GM23338 (cell line): ENCODE measurements around the gene CCDC82. TPM values are rescaled to one million over a fixed set of nuclear protein-coding genes. Genes with fewer than 3 reads are reported as not detected.

Experiments used
- ATAC-seq: fragments of 200-7000 bp; cut with Tn5 transposase; 3 replicates; pipeline ENCODE4 v1.9.1; 2020
- DNase-seq: peaks from one replicate; pipeline ENCODE4 v3.0.0-alpha.2; 2015; ENCODE audit warnings: low spot score
- H2AFZ ChIP-seq: fragments of 200-600 bp; sonication (generic); 2 replicates; pipeline ENCODE4 v1.8.0; 2016; ENCODE audit warnings: antibody characterized with exemption, mild to moderate bottlenecking, moderate library complexity
- H3F3A ChIP-seq: fragments of 200-600 bp; sonication (generic); replicated peaks from 2 replicates; pipeline ENCODE4 v1.8.0; 2017; ENCODE audit warnings: antibody characterized with exemption, mixed run types, low read depth
- H3K27ac ChIP-seq: fragments of 200-600 bp; sonication (generic); 2 replicates; pipeline ENCODE4 v1.6.1; 2016; ENCODE audit warnings: low read depth
- H3K27me3 ChIP-seq: fragments of 200-600 bp; sonication (generic); 2 replicates; pipeline ENCODE4 v1.8.0; 2016; ENCODE audit warnings: mild to moderate bottlenecking, mixed run types, moderate library complexity; ENCODE audit not compliant: insufficient read depth
- H3K36me3 ChIP-seq: fragments of 200-600 bp; sonication (generic); 2 replicates; pipeline ENCODE4 v1.8.0; 2016; ENCODE audit warnings: mild to moderate bottlenecking; ENCODE audit not compliant: insufficient read depth
- H3K4me1 ChIP-seq: fragments of 200-600 bp; sonication (generic); 2 replicates; pipeline ENCODE4 v1.8.0; 2016; ENCODE audit warnings: mild to moderate bottlenecking, moderate library complexity; ENCODE audit not compliant: insufficient read depth
- H3K4me2 ChIP-seq: fragments of 200-600 bp; sonication (generic); 2 replicates; pipeline ENCODE4 v1.7.1; 2017; ENCODE audit warnings: mixed run types
- H3K4me3 ChIP-seq: fragments of 200-600 bp; sonication (generic); 2 replicates; pipeline ENCODE4 v1.6.1; 2016; ENCODE audit warnings: mixed run types
- H3K79me2 ChIP-seq: fragments of 200-600 bp; sonication (generic); replicated peaks from 2 replicates; pipeline ENCODE4 v1.8.0; 2017; ENCODE audit warnings: mild to moderate bottlenecking; ENCODE audit not compliant: insufficient read depth
- H3K9me2 ChIP-seq: fragments of 200-600 bp; sonication (generic); 2 replicates; pipeline ENCODE4 v1.8.0; 2017; ENCODE audit not compliant: insufficient read depth
- H4K20me1 ChIP-seq: fragments of 200-600 bp; sonication (generic); replicated peaks from 2 replicates; pipeline ENCODE4 v1.8.0; 2017; ENCODE audit warnings: mild to moderate bottlenecking; ENCODE audit not compliant: insufficient read depth
- H3K27ac Mint-ChIP-seq: 2 replicates; pipeline ENCODE4 v1.8.0; 2020; ENCODE audit warnings: inconsistent platforms, mild to moderate bottlenecking, moderate library complexity, mixed read lengths
- H3K27me3 Mint-ChIP-seq: 3 replicates; pipeline ENCODE4 v1.8.0; 2022; ENCODE audit warnings: low read depth, mild to moderate bottlenecking, moderate library complexity, mixed read lengths, inconsistent platforms; ENCODE audit not compliant: insufficient read depth, poor library complexity
- H3K36me3 Mint-ChIP-seq: 3 replicates; pipeline ENCODE4 v1.8.0; 2021; ENCODE audit warnings: low read depth, mild to moderate bottlenecking, inconsistent platforms, moderate library complexity, mixed read lengths
- H3K4me1 Mint-ChIP-seq: 3 replicates; pipeline ENCODE4 v1.8.0; 2020; ENCODE audit warnings: mild to moderate bottlenecking, inconsistent platforms, mixed read lengths
- H3K4me3 Mint-ChIP-seq: 3 replicates; pipeline ENCODE4 v1.8.0; 2021; ENCODE audit warnings: moderate library complexity, mild to moderate bottlenecking, inconsistent platforms, mixed read lengths
- H3K9me3 Mint-ChIP-seq: 3 replicates; pipeline ENCODE4 v1.8.0; 2020; ENCODE audit warnings: moderate library complexity, mild to moderate bottlenecking, inconsistent platforms, mixed read lengths
- CREB1 ChIP-seq: fragments of 250-450 bp; sonication (Bioruptor Pico); IDR thresholded peaks from 2 replicates; pipeline ENCODE4 v1.5.0; 2020; ENCODE audit warnings: low read depth, mild to moderate bottlenecking, moderate library complexity
- CTCF ChIP-seq, 2 experiments: fragments of 200-600 bp in 1 of 2; sonication (generic) in 1 of 2; conservative IDR thresholded peaks; 2 replicates each; pipeline versions ENCODE4 v1.5.1 to v1.6.1; 2016 to 2017; ENCODE audit warnings: antibody characterized with exemption in 2 of 2, low read depth in 2 of 2, mild to moderate bottlenecking in 2 of 2, moderate library complexity in 1 of 2
- ETS1 ChIP-seq: IDR thresholded peaks from 2 replicates; pipeline ENCODE4 v1.6.1; 2016; ENCODE audit warnings: antibody characterized with exemption
- EZH2 ChIP-seq: fragments of 200-600 bp; sonication (generic); IDR thresholded peaks from one replicate; pipeline ENCODE4 v1.8.0; 2017; ENCODE audit warnings: antibody characterized with exemption, mild to moderate bottlenecking, low read depth; ENCODE audit not compliant: unreplicated experiment
- JUNB ChIP-seq: IDR thresholded peaks from one replicate; pipeline ENCODE4 v1.6.1; 2016; ENCODE audit warnings: antibody characterized with exemption; ENCODE audit not compliant: unreplicated experiment
- NANOG ChIP-seq: IDR thresholded peaks from 2 replicates; pipeline ENCODE4 v1.6.1; 2016; ENCODE audit warnings: antibody characterized with exemption, borderline replicate concordance
- POLR2AphosphoS5 ChIP-seq: IDR thresholded peaks from 2 replicates; pipeline ENCODE4 v1.6.1; 2016; ENCODE audit warnings: antibody characterized with exemption, low read depth
- REST ChIP-seq: IDR thresholded peaks from one replicate; pipeline ENCODE4 v1.6.1; 2018; ENCODE audit warnings: antibody characterized with exemption; ENCODE audit not compliant: unreplicated experiment
- STAT1 ChIP-seq: IDR thresholded peaks from one replicate; pipeline ENCODE4 v1.6.1; 2016; ENCODE audit warnings: antibody characterized with exemption; ENCODE audit not compliant: unreplicated experiment
- ZNF114 ChIP-seq: fragments of 250-450 bp; sonication (Bioruptor Pico); IDR thresholded peaks from 2 replicates; pipeline ENCODE4 v1.5.0; 2020; ENCODE audit warnings: mild to moderate bottlenecking, moderate library complexity
- ZNF331 ChIP-seq: fragments of 250-450 bp; sonication (Bioruptor Pico); IDR thresholded peaks from 2 replicates; pipeline ENCODE4 v1.5.0; 2020; ENCODE audit warnings: low read depth, mild to moderate bottlenecking, moderate library complexity
- ZNF462 ChIP-seq: fragments of 250-450 bp; sonication (Bioruptor Pico); IDR thresholded peaks from 2 replicates; pipeline ENCODE4 v1.5.0; 2020; ENCODE audit warnings: mild to moderate bottlenecking, moderate library complexity
- polyA plus RNA-seq: library from polyadenylated mRNA; unstranded; fragments of >200 nt; fragmentation: Nextera tagmentation; extraction: Ambion mirVana; gene quantifications from 2 replicates; pipeline ENCODE4 v1.2.1, GENCODE V29; 2016
- total RNA-seq: library from RNA; depleted of rRNA; stranded (reverse); fragments of >200 nt; shearing (Covaris generic); gene quantifications from 2 replicates; pipeline ENCODE4 v1.2.3, GENCODE V29; 2014

The CCDC82 gene
- total and polyA plus RNA-seq, 2 experiments from 2014 or later: 15.7 to 45.8 TPM

- TF ChIP-seq CTCF (conservative IDR thresholded peaks at IDR 0.05; ENCODE audit: low read depth in 2 of 2): no peak
- TF ChIP-seq POLR2AphosphoS5: no peak
- no peak for TF ChIP-seq CREB1
- TF ChIP-seq NANOG: no peak
- no peak for TF ChIP-seq ZNF114
- TF ChIP-seq JUNB: no peak
- no peak for TF ChIP-seq ZNF331
These were observed 74.2 kb downstream of the CCDC82 start (continued) for GRCh38 chr11:96315476-96315875.

DNA sequence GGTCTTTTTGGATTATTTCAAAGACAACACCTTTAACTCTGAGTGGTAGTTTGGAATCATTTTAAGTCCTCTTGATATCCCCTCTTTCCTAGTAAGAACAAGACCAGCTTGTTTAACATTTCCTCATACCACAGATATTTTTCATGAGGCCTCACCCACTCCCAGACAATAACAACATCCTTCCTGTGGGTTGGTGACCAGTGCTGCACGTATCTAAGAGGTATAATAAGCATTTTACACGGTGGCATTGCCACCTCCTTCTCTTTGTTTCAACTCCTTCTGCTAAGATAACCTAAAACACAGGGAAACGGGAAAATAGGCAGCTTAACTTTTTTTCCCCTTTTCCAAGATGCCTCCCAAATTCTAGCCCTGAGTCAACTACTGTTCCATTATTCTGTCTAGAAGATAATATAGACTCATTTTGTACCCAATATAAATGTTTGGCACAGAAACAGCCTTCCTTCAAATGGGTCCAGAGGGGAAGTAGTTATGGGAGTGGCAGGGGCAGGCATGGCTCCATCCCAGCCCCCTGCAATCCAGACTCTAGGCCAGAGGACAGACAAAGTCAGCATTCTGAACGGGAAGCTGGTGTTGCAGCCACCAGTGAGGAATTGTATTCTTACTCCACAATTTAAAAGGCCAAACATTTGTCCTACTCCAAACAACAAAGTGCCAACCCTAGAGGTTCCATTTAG lies 75.2 kb downstream of the CCDC82 start:
- no peak overlapping the region for H2AFZ ChIP-seq
- no peak overlapping the region for H3K4me3 Mint-ChIP-seq
- H3K27ac Mint-ChIP-seq: 0 out of 2 replicates have a peak overlapping the region, but pooled peaks have one; percentile 45
- no peaks in the 10 kb centered on the region for H4K20me1 ChIP-seq
- H3K79me2 ChIP-seq: 0 out of 2 replicates have a peak, but pooled peaks cover 4% of the 10 kb centered on the region
- H3F3A ChIP-seq: no peaks in the 10 kb centered on the region
- H3K9me3 Mint-ChIP-seq: no peaks in the 10 kb centered on the region
- H3K4me1 ChIP-seq: peaks cover 44% of the 10 kb centered on the region
- H3K9me2 ChIP-seq: no peaks in the 10 kb centered on the region
- H3K4me1 Mint-ChIP-seq: peaks cover 52% of the 10 kb centered on the region
- 0 out of 2 replicates have a peak overlapping the region, but pooled peaks have one; percentile 30 for H3K4me2 ChIP-seq
- no peaks in the 10 kb centered on the region; the same call in 2 of the 3 replicates for H3K36me3 Mint-ChIP-seq
- no peaks in the 10 kb centered on the region for H3K36me3 ChIP-seq
- DNase-seq: no peak
- no peaks in the 10 kb centered on the region for H3K27me3 Mint-ChIP-seq
- no peaks in the 10 kb centered on the region for H3K27me3 ChIP-seq
- no peak for ATAC-seq
- H3K4me3 ChIP-seq: no peak overlapping the region
- H3K27ac ChIP-seq: 0 out of 2 replicates have a peak overlapping the region, but pooled peaks have one; percentile 64
- TF ChIP-seq POLR2AphosphoS5 (no peak), JUNB (no peak), REST (no peak), STAT1 (no peak), ETS1 (no peak), NANOG (no peak), ZNF462 (no peak), EZH2 (no peak)
